ENCODE results near the gene KIF3C.
A peak's percentile ranks its signal among the peaks of the same experiment; 100 is the strongest.
"Not testable (repeated sequence)": the region's sequence is repeated elsewhere in the genome, so short reads cannot be mapped to it uniquely, and the experiment has no call there.

The KIF3C gene

DNA sequence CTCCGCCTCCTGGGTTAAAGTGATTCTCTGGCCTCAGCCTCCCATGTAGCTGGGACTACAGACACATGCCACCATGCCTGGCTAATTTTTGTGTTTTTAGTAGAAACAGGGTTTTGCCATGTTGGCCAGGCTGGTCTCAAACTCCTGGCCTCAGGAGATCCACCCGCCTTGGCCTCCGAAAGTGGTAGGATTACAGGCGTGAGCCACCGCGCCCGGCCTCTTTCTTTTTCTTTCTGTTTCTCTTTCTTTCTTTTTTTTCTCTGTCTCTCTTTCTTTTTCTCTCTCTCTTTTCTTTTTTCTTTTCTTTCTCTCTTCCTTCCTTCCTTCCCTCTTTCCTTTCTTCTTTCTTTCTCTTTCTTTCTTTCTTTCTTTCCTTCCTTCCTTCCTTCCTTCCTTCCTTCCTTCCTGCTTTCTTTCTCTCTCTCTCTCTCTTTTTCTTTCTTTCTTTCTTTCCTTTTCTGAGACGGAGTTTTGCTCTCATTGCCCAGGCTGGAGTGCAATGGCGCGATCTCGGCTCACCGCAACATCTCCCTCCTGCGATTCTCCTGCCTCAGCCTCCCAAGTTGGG is 16.6 kb upstream of the KIF3C start:
- not testable (repeated sequence) for DNase-seq

DNA sequence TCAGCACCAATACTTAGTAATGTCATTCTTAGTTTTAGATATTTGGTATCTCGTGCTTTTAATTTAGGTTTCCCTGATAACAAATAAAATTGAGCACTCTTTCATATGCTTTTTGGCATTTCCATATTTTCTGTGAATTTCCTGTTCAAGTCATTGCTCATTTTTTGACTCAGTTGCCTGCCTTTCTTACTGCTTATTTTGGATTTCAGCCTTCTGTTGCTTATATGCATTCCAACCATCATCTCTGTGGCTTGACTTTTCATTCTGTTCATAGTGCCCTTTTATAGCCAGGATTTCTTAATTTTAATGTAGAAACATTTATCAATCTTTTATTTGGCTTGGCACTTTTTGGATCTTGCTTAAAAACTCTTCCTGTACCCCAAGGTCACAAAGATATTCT is 14.5 kb upstream of the KIF3C start:
- no peak for DNase-seq

DNA sequence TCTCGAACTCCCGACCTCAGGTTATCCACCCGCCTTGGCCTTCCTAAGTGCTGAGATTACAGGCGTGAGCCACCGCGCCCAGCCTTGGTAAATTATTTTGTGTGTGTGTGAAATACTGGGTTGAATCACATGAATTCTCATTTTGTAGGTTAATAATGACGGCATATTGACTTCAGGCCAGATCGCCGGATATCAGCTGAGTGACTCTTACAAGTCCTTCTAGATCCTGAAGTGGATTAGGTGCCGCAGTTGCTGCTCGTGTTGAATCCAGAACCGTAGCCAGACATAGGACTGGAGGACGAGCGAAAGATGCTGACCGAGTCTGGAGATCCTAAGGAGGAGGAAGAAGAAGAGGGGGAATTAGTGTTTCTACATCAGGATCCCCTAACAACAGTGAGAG is 12.2 kb upstream of the KIF3C start:
- DNase-seq: no peak

DNA sequence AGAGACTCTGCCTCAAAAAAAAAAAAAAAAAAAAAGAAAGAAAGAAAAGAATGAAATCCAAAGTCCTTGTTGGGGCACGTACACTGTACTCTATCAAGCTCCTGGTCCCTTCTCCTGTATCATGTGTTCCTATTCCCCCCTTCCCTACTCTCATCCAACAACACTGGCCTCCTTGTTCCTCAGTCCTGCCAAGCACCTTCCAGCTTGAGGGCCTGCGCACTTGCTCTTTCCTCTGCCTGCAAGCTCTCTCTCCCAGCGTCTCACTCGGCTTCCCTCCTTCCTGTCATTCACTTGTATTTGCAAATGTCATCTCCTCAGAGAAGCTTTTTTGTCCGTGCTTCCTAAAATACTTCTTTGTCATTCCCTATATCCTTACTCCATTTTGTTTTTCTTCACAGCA is 10.8 kb upstream of the KIF3C start:
- DNase-seq: no peak

DNA sequence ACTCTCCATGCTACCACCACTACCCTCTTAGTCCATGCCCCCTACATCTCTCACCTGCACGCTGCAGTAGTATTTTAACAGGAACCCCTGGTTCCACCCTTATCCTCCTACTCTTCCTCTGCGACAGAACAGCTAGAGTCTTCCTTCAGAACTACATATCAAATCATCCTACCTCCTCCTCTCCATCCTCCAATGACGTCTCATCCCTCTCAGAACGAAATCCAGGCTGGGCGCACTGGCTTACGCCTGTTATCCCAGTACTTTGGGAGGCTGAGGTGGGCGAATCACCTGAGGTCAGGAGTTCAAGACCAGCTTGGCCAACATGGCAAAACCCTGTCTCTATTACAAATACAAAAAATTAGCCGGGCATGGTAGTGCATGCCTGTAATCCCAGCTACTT is 10.3 kb upstream of the KIF3C start:
- no peak for DNase-seq

DNA sequence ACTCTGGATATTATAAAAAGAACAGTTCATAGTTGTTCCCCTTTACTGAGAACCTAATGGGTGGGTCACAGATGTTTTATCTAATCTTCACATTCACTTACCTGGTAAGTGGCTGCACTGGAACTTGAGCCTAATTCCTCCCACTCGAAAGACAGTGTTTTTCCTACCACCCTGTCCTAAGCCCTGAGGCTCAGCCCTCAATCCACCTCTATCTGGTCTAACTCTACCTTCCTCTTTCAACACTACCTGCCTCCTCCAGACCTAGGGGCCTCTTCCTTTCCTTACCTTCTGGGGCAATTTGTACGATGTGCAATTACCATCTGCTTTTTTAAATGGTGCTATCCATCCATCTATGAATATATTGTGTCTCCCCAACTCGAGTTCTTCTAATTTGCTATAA is 9.7 kb upstream of the KIF3C start:
- DNase-seq: no peak

DNA sequence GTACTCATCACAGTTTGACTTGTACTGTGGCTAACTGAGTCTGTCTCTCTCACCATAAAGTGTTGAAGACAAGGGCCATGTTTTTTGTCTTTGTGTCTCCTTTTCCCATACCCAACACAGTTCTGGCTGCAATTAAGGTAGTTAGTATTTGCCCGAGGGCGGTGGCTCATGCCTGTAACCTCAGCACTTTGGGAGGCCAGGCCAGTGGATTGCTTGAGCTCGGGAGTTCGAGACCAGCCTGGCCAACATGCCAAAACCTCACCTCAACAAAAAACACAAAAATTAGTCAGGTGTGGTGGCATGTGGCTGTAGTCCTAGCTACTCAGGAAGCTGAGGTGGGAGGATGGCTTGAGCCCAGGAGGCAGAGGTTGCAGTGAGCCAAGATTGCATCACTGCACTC is 6.9 kb upstream of the KIF3C start:
- DNase-seq: no peak

DNA sequence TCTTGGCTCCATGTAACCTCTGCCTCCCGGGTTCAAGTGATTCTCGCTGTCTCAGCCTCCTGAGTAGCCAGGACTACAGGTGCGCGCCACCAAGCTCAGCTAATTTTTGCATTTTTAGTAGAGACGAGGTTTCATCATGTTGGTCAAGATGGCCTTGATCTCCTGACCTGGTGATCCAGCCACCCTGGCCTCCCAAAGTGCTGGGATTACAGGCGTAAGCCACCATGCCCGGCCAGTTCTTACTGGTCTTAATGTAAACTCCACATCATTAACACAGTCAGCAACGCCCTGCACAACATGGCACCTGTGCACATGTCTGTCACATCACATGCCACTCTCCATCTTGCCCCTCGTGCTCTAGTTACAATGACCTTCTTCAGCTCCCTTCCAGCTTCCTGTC is 5.8 kb upstream of the KIF3C start:
- no peak for DNase-seq

DNA sequence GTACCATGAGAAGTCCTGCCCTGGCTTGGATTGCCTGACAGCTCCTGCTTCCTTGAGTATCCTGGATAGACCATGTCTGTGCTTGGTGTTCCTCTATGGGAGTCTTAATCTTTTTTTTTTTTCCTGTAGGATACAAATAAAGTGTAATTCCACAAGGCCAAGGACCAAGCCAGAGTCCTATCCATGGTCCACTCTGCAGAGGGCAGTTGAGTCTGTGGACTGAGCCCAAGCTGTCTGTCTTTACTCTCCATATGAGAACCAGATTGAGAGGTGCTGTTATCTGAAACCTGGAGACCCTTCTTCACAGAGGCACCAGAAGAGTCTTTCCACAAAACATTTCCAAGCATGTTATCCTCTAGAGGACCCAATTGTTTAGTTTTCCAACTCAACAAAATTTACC is 1.4 kb upstream of the KIF3C start:
- no peak for DNase-seq

DNA sequence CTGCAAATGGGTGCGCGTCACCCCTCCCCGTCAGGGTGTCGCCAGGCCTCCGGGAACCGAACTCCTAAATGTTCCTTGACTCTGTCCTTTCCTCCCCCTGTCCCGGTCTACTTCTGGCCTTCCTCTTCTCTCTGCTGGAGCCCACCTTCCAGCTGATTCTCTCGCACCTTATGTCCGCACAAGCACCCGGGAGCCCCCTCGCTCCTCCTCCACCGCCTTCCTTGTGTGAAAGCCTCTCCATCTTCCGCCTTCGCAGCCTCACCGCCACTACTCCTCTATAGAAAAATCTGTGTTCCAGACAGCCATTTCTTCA is 627 bp upstream of the KIF3C start:
- no peak for DNase-seq

DNA sequence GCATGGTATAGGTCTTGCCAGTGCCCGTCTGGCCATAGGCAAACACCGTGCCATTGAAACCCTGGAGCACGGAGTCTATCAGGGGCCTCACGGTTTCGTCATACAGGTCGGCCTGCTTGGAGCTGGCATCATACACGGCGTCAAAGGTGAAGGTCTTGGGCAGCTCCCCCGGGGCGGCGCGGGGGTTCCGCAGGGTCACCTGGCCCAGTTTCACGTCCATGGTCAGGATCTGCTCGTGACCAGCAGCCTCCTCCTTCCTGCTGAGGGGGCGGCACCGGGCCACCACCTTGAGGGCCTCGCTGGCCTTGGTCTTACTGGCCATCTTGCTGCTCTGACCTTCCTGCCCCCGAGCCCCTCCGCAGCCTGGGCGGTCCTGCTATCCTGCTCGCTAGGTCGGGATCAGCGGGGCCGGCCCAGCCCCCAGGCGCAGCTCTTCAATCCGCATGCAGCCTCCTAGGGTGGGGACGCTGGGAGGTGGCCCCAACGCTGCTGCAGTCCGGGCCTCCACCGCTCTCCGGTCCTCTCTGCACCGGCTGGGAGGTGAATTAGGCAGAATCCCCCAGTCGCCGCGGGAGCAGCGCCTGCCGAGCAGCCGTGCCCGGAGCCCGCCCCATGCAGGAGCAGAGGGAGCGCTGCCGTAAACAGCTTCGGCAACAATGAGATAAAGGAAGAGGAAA is 563 bp downstream of the KIF3C start:
- peak; percentile 16 for DNase-seq

DNA sequence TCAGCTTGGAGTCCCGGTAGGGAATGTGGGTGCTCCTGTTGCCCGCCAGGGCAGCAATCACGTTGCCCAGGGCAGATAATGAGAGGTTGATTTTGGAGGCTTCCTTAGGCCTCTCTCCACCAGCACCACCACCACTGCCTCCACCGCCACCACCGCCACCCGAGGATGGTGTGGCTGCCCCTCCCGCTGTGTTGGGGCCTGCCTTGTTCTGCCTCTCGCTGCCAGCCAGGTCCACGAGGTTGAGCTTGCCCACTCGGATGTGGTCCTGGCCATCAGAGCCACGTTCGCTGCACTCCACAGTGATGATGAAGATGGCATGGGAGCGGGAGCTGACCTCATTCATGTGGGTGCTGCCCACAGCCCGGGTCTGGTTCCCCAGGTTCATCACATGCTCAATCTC is 1.3 kb downstream of the KIF3C start:
- no peak for DNase-seq

DNA sequence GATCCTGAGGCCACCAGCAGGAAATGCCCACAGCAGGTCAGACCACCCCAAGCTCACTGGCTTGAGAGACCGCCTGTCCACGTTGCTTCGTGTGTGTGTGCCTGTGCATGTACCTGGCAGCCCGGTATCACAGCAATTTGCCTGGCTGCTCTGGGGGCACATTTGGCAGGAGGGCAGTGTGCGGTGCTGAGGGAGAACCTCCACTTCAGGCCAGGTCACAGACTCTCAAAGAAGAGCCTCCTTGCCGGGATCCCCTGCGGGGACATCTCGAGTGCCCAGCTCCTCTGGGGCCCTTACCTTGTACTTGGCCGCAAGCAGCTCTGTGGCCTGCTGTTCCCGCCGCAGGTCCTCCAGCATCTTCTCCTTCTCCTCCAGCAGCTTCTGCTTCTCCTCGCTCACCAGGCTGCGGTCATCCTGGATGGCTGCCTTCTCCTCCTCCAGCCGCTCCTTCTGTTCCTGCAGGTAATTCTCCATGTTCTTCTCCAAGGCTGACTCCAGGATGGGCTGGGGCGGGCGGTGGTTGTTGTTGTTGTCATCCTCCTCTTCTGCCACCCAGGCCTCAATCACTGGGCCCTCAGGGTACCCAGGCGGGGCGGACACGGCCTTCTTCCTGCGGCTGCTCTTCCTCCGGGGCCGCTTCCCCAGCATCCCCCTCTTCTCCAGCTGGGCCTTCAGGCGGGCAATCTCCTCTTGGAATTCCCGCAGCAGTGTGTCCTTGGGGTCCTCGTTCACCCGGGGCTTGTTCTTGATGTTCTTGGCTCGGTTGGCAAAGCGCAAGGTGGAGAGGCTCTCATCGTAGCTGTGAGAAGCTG is 2.0 kb downstream of the KIF3C start:
- no peak for DNase-seq

DNA sequence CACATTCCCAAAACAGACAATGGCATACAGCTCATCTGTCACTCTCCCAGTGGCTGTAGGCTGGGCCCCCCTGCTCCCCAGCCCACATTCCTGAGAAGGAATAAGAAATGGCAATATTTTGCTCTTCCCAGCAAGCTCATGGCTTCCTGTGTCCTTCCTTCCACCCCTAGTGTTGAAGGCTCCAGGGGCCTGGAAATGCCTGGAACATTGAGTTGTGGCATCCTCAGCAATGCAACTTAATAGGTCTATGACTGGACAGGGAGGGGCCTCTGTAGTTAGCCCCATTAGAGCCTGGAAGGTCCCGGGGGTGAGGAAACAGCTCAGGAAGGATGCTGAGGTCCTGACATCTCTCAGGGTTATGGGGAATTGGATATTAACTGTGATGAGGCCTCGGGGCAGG is 3.3 kb downstream of the KIF3C start:
- no peak for DNase-seq

DNA sequence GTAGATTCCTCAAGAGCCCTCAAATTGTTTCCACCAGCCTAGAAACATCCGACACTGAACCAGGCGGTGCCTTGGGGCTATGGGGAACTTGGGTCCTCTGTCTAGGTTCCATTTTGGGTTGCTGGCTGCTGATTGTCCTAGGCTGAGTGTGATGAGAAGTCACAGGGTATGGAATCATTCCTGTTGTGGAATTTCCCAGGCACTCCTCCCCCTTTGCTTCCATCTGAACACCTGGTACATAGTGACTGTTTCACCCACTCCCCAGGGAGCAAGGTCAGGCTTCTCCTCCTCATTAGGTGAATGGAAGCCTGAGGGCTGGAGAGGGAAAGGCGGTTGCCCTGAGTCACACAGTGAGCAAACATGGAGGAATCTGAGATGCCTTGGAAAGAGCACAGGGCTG is 4.5 kb downstream of the KIF3C start:
- no peak for DNase-seq

DNA sequence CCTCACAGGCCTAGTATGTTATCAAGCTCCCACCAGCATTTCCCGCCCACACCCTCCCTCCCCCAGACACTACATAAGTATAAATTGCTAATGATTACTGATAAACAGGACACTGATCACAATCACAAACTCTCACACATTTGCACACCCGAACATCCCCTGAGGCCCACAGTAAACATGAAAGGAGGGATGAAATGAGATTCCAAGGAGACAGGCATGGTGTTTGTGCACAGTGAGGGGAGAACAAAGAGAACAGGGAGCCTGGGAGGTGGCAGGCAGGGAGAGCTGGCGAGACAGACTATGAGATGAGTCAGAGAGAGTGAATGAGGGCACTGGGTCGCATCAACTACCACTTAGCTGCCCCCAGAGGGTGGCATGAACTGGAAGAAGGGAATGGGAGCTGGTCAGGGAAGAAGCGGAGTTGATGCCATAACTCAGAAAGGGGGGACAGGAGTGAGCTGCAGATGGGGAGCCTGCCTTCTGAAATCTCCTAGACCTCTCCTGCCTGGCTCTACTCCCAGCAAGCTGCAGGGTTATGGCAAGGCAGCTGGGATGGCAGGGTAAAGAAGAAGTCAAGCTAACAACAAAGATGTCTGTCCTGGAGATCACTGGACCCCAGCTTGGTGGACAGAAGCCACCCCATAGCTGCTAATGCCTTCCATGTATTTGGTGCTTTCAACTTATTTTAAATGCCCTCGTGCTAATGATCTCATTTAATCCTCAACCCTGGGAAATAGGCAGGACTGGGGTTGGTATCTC is 5.1 kb downstream of the KIF3C start:
- no peak for DNase-seq

DNA sequence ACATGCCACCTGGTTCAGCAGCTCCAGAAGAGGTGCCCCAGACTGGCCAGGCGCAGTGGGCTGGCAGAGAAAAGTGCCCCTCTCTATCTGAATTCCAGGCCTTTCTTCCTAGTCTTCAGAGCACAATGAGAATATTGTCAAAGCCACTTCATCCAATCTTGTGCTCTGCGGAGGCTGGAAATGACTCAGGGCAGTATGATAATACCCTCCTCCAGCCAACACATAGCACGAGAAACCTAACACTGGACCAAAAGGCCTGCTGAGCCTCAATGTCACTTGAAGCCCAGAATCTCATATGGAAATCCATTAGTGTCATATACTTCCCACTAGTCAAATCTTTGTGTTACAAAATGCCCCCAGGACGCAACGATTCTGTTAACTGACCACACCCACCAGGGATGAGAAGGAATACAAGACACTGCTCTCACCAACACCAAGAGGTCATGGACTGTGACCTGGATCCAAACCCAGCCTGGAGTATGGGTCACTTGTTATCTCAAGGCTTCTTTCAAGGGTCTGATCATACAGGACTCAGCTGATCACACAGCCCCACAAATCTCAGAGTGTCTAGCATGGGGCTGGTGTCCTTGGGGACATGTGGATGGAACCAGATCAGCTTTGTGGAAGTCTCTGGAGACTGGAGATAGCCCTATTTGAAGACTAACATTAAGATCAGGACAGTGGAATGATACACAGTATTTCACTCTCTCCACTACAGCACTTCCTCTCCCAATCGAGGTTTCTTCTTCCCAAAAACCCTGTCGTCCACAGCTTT is 10.1 kb downstream of the KIF3C start:
- no peak for DNase-seq

DNA sequence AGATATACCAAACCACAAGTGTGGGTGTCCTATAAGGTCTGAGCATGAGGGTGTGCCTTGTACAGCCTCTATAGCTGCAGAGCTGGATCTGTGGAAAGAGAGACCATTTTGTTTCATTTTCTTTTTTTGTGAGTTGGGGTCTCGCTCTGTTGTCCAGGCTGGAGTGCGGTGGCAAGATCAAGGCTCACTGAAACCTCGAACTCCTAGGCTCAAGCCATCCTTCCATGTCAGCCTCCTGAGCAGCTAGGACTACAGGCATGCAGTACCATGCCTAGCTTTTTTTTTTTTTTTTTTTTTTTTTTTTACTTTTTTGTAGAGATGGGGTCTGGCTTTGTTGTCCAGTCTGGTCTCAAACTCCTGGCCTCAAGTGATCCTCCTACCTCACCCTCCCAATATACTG is 10.7 kb downstream of the KIF3C start:
- DNase-seq: no peak

DNA sequence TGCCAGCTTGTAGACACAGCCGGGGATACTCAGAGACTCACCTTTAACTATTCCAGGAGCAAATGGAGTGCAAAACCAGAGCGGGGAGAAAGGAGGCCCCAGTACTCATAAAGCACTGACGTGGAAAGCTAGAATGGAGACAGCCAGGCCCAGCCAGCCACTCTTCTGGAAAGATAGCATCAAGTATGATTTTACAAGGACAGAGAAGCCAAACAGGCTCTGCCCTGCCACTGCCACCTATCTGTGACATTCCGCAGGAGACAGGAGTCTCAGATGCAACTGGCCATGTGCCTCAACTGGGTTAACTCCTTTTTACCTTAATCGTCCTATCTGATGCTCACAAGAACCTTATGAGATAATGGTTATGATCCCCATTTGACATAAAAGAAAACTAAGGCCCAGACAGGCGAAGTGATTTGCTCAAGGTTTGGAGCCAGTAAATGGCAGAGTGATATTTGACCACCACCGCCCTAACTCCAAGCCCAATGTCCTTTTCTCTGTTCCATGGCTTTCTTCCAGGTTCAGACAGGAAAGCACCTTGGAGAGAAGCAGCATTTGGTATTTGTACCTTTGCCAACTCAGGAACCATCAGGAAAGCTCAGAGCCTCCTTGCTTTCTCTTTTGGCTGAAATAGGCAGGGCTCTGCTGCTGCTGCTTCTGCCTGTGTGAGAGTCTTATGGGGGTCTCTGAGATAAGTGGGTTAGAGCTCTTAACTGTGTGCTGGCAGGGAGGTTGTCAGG is 15.6 kb downstream of the KIF3C start:
- no peak for DNase-seq

DNA sequence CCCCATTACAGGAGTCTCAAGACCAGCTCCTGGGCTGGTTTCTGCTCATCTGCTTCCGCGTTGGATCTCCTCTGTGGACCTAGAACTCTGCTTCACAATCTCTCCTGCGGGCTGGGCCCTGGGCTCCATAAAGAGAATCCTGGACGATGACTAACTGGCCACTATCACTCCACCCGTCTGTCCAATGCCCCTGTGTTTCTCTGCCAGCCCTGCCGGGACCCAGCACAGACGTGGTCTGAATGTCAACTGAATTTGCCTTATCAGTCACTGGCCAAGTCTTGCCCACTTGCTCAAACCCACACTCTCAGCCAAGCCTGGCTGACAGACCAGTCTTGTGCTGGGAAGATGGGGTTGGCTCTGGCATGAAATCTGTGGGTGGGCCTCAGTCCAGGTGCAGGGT is 17.4 kb downstream of the KIF3C start:
- DNase-seq: no peak

DNA sequence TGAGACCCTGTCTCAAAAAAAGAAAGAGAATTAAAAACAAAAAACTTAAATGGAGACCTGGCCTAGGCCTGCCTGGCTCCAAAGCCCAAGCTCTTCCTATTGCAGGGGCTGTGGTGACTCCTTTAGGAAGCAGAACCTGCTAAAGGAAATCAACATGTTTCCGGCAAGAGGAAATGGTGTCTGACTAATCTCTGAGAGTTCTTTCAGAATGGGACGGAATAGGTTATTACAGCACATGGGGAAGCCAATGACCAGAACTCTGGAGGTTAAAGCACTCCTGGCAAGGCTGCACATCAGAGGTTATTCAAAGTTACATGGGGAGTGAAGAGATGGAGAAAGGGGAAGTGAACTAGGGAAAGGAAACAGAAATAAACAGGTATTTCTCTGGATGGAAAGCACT is 21.4 kb downstream of the KIF3C start:
- no peak for DNase-seq

DNA sequence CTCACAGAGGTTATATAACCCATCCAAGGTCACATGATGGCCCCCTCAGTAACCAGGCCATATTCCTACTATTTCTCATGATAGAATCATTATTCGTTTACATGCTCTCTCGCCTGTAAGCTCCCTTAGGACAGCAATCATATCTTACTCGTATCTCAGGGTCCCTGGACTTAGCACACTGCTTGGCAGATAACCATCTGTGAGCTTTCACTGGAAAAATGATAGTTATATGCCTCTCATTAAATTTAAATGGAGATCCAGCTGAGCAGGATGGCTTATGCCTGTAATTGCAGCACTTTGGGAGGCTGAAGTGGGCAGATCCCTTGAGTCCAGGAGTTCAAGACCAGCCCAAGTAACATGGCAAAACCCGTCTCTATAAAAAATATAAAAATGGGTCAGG is 21.9 kb downstream of the KIF3C start:
- DNase-seq: no peak

Measured in stimulated activated CD4-positive, alpha-beta T cell treated with anti-CD3 and anti-CD28 coated beads, Interleukin-12 subunit alpha, Interleukin-12 subunit beta, amount 100 ng/mL, for 4 hours (primary cell).